Measurements from ENCODE around the gene STX4. TPM values are rescaled to one million over a fixed set of nuclear protein-coding genes. Genes with fewer than 3 reads are reported as not detected.

Gene STX4
- total and polyA plus RNA-seq, 9 of the 15 experiments (the other 6 are each of a cell fraction or from before 2014, with no cell fraction given): 3.2 to 48.0 (median 21.5) TPM

GRCh38 chr16:31073142-31073969 is 40.0 kb downstream of the STX4 start (continued):
- TF ChIP-seq, protein P1, sequence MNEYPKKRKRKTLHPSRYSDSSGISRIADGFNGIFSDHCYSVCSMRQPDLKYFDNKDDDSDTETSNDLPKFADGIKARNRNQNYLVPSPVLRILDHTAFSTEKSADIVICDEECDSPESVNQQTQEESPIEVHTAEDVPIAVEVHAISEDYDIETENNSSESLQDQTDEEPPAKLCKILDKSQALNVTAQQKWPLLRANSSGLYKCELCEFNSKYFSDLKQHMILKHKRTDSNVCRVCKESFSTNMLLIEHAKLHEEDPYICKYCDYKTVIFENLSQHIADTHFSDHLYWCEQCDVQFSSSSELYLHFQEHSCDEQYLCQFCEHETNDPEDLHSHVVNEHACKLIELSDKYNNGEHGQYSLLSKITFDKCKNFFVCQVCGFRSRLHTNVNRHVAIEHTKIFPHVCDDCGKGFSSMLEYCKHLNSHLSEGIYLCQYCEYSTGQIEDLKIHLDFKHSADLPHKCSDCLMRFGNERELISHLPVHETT (CRISPR knock-in tag; conservative IDR thresholded peaks at IDR 0.05 in 1 of 2, IDR thresholded peaks at IDR 0.05 in 1 of 2): peak in 1 of 2 experiments; percentile 72; a peak in 1 of 4 replicates
- TF ChIP-seq SAP30 (IDR thresholded peaks at IDR 0.05; ENCODE audit: borderline replicate concordance, insufficient read depth, low read depth, low read length, poor library complexity, severe bottlenecking) (peak; percentile 74), ILF3 (IDR thresholded peaks at IDR 0.05; ENCODE audit: borderline replicate concordance) (no peak; the same call in 1 of the 2 replicates), MYC (IDR thresholded peaks at IDR 0.05; ENCODE audit: low read depth, low read length) (peak; percentile 72), MYC (CRISPR knock-in tag; IDR thresholded peaks at IDR 0.05; ENCODE audit: borderline replicate concordance, low read depth) (peak; percentile 58; the same call in 1 of the 2 replicates), PHF8 (IDR thresholded peaks at IDR 0.05; ENCODE audit: borderline replicate concordance, low read length) (peak; percentile 83; the same call in 1 of the 2 replicates), LARP7 (IDR thresholded peaks at IDR 0.05) (0 out of 2 replicates have a peak, but pooled peaks have one; percentile 25), ARNT (IDR thresholded peaks at IDR 0.05) (0 out of 4 replicates have a peak, but pooled peaks of 1 of the 2 experiments have one; percentile 29), OTX1 (CRISPR knock-in tag; IDR thresholded peaks at IDR 0.05) (0 out of 2 replicates have a peak, but pooled peaks have one; percentile 72), ZNF212 (CRISPR knock-in tag; IDR thresholded peaks at IDR 0.05) (0 out of 2 replicates have a peak, but pooled peaks have one; percentile 69), SIN3B (IDR thresholded peaks at IDR 0.05; ENCODE audit: low read depth) (peak; percentile 50; the same call in 1 of the 2 replicates), ZBTB7A (IDR thresholded peaks at IDR 0.05; ENCODE audit: borderline replicate concordance, control insufficient read depth, low read depth, low read length) (peak; percentile 57), ID3 (CRISPR knock-in tag; IDR thresholded peaks at IDR 0.05) (no peak), ID3 (tag; IDR thresholded peaks at IDR 0.05) (peak; percentile 89), U2AF1 (optimal IDR thresholded peaks at IDR 0.05; ENCODE audit: low read depth, low read length) (peak; percentile 90), ZBTB12 (CRISPR knock-in tag; IDR thresholded peaks at IDR 0.05) (no peak), ZHX1 (conservative IDR thresholded peaks at IDR 0.05; ENCODE audit: low read length) (0 out of 2 replicates have a peak, but pooled peaks have one; percentile 18), ZBTB43 (CRISPR knock-in tag; IDR thresholded peaks at IDR 0.05) (peak; percentile 25; the same call in 1 of the 2 replicates), POLR2AphosphoS2 (IDR thresholded peaks at IDR 0.05; ENCODE audit: low read length) (no peak)

Measured in K562 (cell line).